LNCaP clone FGC (cell line): Measurements from ENCODE around the gene MESP1.

Experiments used
- DNase-seq: peaks from one replicate; pipeline ENCODE4 v3.0.0-alpha.2; 2011; ENCODE audit warnings: low read depth
- H3K4me3 ChIP-seq: 2 replicates; pipeline ENCODE4 v1.5.1; 2011; ENCODE audit warnings: mild to moderate bottlenecking, low read depth, low read length, control low read depth
- TF ChIP-seq, protein P1 (sequence below): IDR thresholded peaks from 2 replicates; pipeline ENCODE4 v1.5.1; 2012; ENCODE audit warnings: mild to moderate bottlenecking; ENCODE audit not compliant: control insufficient read depth, insufficient read depth; ENCODE audit errors: extremely low read depth

The MESP1 gene

DNA sequence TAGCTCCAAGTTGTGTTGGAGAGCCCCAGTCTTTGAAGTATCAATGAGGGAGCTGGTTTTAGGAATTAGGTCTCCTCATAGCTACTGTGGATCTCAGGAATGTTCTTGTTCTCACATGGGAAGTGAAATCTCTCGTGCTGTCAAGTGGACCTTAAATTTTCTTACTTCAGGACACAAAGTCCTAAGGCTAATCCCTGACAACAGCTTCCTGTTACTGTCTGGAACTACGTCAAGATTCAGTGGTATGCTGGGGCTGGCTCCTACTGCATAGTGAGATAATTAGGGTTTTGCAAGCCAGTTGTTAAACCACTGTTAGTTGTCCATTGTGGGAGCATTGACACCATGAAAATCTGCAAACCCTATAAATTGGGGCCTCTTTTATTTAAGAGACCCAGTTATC lies 22.8 kb downstream of the MESP1 start:
- no peak for DNase-seq
- TF ChIP-seq, protein P1, sequence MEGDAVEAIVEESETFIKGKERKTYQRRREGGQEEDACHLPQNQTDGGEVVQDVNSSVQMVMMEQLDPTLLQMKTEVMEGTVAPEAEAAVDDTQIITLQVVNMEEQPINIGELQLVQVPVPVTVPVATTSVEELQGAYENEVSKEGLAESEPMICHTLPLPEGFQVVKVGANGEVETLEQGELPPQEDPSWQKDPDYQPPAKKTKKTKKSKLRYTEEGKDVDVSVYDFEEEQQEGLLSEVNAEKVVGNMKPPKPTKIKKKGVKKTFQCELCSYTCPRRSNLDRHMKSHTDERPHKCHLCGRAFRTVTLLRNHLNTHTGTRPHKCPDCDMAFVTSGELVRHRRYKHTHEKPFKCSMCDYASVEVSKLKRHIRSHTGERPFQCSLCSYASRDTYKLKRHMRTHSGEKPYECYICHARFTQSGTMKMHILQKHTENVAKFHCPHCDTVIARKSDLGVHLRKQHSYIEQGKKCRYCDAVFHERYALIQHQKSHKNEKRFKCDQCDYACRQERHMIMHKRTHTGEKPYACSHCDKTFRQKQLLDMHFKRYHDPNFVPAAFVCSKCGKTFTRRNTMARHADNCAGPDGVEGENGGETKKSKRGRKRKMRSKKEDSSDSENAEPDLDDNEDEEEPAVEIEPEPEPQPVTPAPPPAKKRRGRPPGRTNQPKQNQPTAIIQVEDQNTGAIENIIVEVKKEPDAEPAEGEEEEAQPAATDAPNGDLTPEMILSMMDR = no peak
- H3K4me3 ChIP-seq = no peak overlapping the region

- TF ChIP-seq, protein P1 = no peak
Observed at GRCh38 chr15:89725064-89725463, 26.0 kb downstream of the MESP1 start.

GRCh38 chr15:89724621-89725020 lies 26.4 kb downstream of the MESP1 start:
- TF ChIP-seq, protein P1 = no peak
- no peak for DNase-seq

More at GRCh38 chr15:89725064-89725463, 26.0 kb downstream of the MESP1 start:
- no peak for DNase-seq
- no peak overlapping the region for H3K4me3 ChIP-seq

GRCh38 chr15:89723031-89723430 lies 28.0 kb downstream of the MESP1 start:
- H3K4me3 ChIP-seq = no peak overlapping the region
- no peak for DNase-seq
- TF ChIP-seq, protein P1 = no peak

More at GRCh38 chr15:89724621-89725020, 26.4 kb downstream of the MESP1 start:
- H3K4me3 ChIP-seq = no peak overlapping the region

GRCh38 chr15:89714775-89715174 lies 36.3 kb downstream of the MESP1 start:
- no peak overlapping the region for H3K4me3 ChIP-seq
- no peak for DNase-seq
- TF ChIP-seq, protein P1 = no peak

- peak; percentile 49 for DNase-seq
- TF ChIP-seq, protein P1 = no peak
- no peak overlapping the region for H3K4me3 ChIP-seq
Observed at GRCh38 chr15:89707577-89707976, 43.5 kb downstream of the MESP1 start.

DNA sequence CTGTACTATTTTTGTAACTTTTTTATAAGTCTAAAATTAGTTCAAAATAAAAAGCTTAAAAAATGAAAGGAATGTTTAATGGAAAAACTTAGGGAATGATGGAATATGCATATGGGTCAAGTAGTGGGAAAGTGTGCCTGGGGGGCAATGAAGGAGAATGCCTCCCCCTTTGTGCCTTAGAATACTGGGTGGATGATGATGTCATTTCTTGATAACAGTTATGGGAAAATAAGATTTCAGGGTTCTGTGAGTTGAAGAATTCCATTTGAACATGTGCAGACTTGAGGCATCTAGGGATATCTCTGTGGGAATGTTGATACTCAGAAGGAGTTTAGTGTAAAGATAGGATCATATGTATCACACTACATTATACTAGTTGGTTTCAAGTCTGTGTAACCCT lies 46.6 kb downstream of the MESP1 start:
- TF ChIP-seq, protein P1 = no peak
- no peak for DNase-seq
- H3K4me3 ChIP-seq = no peak overlapping the region
